ENCODE measurements around the gene GRIK4.

Gene GRIK4

DNA sequence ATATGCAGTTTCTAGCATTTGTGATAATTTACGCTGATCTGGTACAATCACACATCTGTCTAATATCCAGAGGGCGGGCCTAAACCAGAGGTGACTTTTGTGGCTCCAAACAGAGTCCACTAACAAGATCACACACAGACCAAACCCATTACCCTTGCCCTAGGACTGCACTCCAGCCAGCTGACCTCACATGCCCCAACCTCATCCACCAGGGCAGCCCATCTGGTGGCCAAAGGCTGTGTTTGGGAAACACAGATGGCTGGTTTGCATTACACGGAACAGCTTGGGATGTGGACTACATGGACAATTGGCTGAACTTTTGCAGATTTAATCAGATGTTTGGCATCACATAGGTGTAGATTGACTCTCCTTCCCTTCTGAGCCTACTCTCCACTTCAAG lies 228.2 kb downstream of the GRIK4 start:
- H3K9me2 ChIP-seq (replicated peaks; ENCODE audit: control insufficient read depth, low read length) = no peaks in the 10 kb centered on the region

DNA sequence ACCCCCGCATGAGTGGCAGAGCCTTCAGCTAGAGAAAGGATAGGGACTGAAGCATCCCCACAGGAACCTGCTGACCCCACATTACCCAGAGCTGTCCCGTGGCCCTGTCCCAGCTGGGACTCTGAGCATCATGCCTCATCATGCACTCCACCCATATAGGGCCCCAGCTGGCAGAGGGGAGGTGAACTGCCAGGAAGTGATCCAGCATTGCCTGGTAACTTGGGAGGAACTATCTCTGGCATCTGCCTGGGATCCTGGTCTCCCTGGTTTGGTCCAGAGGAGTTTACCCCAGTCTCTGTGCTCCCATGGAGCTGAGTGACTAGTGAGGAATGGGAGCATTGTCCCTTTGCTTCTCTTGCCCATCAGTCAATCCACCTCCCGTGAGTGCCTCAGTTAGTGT lies 228.8 kb downstream of the GRIK4 start:
- TF ChIP-seq, protein P1, sequence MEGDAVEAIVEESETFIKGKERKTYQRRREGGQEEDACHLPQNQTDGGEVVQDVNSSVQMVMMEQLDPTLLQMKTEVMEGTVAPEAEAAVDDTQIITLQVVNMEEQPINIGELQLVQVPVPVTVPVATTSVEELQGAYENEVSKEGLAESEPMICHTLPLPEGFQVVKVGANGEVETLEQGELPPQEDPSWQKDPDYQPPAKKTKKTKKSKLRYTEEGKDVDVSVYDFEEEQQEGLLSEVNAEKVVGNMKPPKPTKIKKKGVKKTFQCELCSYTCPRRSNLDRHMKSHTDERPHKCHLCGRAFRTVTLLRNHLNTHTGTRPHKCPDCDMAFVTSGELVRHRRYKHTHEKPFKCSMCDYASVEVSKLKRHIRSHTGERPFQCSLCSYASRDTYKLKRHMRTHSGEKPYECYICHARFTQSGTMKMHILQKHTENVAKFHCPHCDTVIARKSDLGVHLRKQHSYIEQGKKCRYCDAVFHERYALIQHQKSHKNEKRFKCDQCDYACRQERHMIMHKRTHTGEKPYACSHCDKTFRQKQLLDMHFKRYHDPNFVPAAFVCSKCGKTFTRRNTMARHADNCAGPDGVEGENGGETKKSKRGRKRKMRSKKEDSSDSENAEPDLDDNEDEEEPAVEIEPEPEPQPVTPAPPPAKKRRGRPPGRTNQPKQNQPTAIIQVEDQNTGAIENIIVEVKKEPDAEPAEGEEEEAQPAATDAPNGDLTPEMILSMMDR (IDR thresholded peaks at IDR 0.05; ENCODE audit: low read depth, low read length, poor library complexity, severe bottlenecking) = no peak
- Histone ChIP-seq H3K4me3 (ENCODE audit: low read length) (no peak overlapping the region), H3K27me3 (ENCODE audit: control insufficient read depth, low read length) (no peaks in the 10 kb centered on the region), H3K79me2 (ENCODE audit: control insufficient read depth, low read length) (no peaks in the 10 kb centered on the region), H3F3A (ENCODE audit: control insufficient read depth, insufficient read depth) (no peaks in the 10 kb centered on the region), H3K4me1 (ENCODE audit: control insufficient read depth, low read length) (no peaks in the 10 kb centered on the region), H3K9me2 (replicated peaks; ENCODE audit: control insufficient read depth, low read length) (no peaks in the 10 kb centered on the region), H3K36me3 (ENCODE audit: control insufficient read depth, low read length) (no peaks in the 10 kb centered on the region), H3K4me2 (ENCODE audit: low read length) (no peak overlapping the region), H4K20me1 (ENCODE audit: control insufficient read depth, insufficient read depth, low read depth, low read length) (no peaks in the 10 kb centered on the region), H3K27ac (ENCODE audit: low read depth, low read length) (no peak overlapping the region), H3K9me3 (ENCODE audit: control insufficient read depth, insufficient read depth, low read length) (no peaks in the 10 kb centered on the region)

More for the DNA sequence above, 228.2 kb downstream of the GRIK4 start:
- Histone ChIP-seq H3K4me1 (ENCODE audit: control insufficient read depth, low read length) (no peaks in the 10 kb centered on the region), H3K27ac (ENCODE audit: low read depth, low read length) (no peak overlapping the region), H3K27me3 (ENCODE audit: control insufficient read depth, low read length) (no peaks in the 10 kb centered on the region), H3F3A (ENCODE audit: control insufficient read depth, insufficient read depth) (no peaks in the 10 kb centered on the region), H3K36me3 (ENCODE audit: control insufficient read depth, low read length) (no peaks in the 10 kb centered on the region), H4K20me1 (ENCODE audit: control insufficient read depth, insufficient read depth, low read depth, low read length) (no peaks in the 10 kb centered on the region), H3K9me3 (ENCODE audit: control insufficient read depth, insufficient read depth, low read length) (no peaks in the 10 kb centered on the region), H3K79me2 (ENCODE audit: control insufficient read depth, low read length) (no peaks in the 10 kb centered on the region), H3K4me2 (ENCODE audit: low read length) (no peak overlapping the region), H3K4me3 (ENCODE audit: low read length) (no peak overlapping the region)
- TF ChIP-seq, protein P1 (IDR thresholded peaks at IDR 0.05; ENCODE audit: low read depth, low read length, poor library complexity, severe bottlenecking) = no peak
- TF ChIP-seq EZH2phosphoT487 (IDR thresholded peaks at IDR 0.05; ENCODE audit: borderline replicate concordance, low read length) = no peak

DNA sequence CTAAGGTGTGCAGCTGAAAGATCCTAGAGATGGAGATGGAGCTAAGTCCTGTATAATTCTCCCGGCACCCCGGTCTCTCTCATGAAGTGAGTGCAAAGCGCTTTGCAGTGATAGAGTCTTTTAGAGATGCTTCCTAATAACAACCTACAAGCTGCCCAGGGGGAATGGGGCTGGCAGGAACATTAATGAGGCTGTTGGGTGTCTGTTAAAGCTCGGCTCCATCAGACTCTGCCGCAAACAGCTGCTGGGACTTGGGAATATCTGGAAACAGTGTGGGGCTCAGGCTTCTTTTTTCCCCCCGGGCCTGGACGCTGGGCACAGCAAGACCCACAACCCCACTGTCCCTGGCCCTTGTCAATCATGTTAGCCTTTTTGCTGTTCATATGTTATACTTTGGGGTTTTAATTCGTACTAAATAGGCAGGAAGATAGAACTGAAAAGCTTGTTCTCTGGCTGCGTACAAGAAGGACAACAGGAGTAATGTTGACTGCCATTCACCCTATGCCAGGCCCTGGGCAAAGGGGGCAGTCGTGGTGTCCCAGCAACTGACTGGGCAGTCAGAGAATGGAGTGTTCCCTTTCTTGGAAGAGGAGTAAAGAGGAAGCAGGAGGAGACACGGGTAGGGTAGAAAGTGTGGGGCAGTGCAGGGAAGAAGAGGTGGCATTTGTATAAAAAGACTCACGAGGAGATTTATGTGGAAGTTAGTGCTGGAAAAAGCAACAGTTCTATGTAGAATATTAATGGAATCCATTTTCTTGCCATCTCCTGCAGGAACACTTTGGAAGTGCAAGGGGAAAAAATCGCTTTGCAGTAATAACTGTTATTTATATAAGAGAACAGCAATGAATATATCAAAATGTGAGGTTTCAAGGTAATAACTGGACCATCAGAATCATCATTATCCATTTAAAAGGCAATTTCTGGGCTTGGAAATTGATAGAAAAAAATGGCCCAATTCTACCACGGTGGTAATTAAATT lies 232.8 kb downstream of the GRIK4 start:
- TF ChIP-seq, protein P1 (IDR thresholded peaks at IDR 0.05; ENCODE audit: low read depth, low read length, poor library complexity, severe bottlenecking) = no peak
- no peak for TF ChIP-seq EZH2phosphoT487 (IDR thresholded peaks at IDR 0.05; ENCODE audit: borderline replicate concordance, low read length)
- H4K20me1 ChIP-seq (ENCODE audit: control insufficient read depth, insufficient read depth, low read depth, low read length) = no peaks in the 10 kb centered on the region
- no peaks in the 10 kb centered on the region for H3K9me3 ChIP-seq (ENCODE audit: control insufficient read depth, insufficient read depth, low read length)
- H3K4me1 ChIP-seq (ENCODE audit: control insufficient read depth, low read length) = no peaks in the 10 kb centered on the region
- no peak overlapping the region for H3K27ac ChIP-seq (ENCODE audit: low read depth, low read length)
- no peaks in the 10 kb centered on the region for H3F3A ChIP-seq (ENCODE audit: control insufficient read depth, insufficient read depth)
- H3K27me3 ChIP-seq (ENCODE audit: control insufficient read depth, low read length) = no peaks in the 10 kb centered on the region; the same call in 1 of the 2 replicates
- H3K4me3 ChIP-seq (ENCODE audit: low read length) = no peak overlapping the region
- no peaks in the 10 kb centered on the region for H3K9me2 ChIP-seq (replicated peaks; ENCODE audit: control insufficient read depth, low read length)
- no peaks in the 10 kb centered on the region for H3K79me2 ChIP-seq (ENCODE audit: control insufficient read depth, low read length)
- no peaks in the 10 kb centered on the region for H3K36me3 ChIP-seq (ENCODE audit: control insufficient read depth, low read length)
- no peak overlapping the region for H3K4me2 ChIP-seq (ENCODE audit: low read length)

Measured in DOHH2 (cell line).